Ascending aorta (tissue), 2 donors: Measurements from ENCODE around the gene CD79A. TPM values are rescaled to one million over a fixed set of nuclear protein-coding genes. Genes with fewer than 3 reads are reported as not detected.

ENCODE experiments used
- DNase-seq, 2 donors: peaks; one replicate each; pipeline ENCODE4 v3.0.0-alpha.2; 2019; ENCODE audit warnings: low spot score in 2 of 2
- H3K27ac ChIP-seq, 2 donors: fragments of 200-600 bp; sonication (generic); one replicate each; pipeline ENCODE4 v1.5.1; 2016 to 2017; ENCODE audit warnings: mild to moderate bottlenecking in 1 of 2
- H3K27me3 ChIP-seq: fragments of 200-600 bp; sonication (generic); one replicate; pipeline ENCODE4 v1.5.1; 2017
- H3K36me3 ChIP-seq, 2 donors: fragments of 200-600 bp; sonication (generic); one replicate each; pipeline ENCODE4 v1.5.1; 2016
- H3K4me1 ChIP-seq, 2 donors: fragments of 200-600 bp; sonication (generic); one replicate each; pipeline ENCODE4 v1.5.1; 2016 to 2017; ENCODE audit warnings: mild to moderate bottlenecking in 1 of 2
- H3K4me3 ChIP-seq, 2 donors: fragments of 200-600 bp; sonication (generic); one replicate each; pipeline ENCODE4 v1.5.1; 2016 to 2017; ENCODE audit warnings: mild to moderate bottlenecking in 1 of 2
- H3K9me3 ChIP-seq, 2 donors: fragments of 200-600 bp; sonication (generic); one replicate each; pipeline ENCODE4 v1.5.1; 2016
- CTCF ChIP-seq, 3 experiments: fragments of 200-600 bp in 2 of 3; fragments of 450-650 bp in 1 of 3; sonication (generic) in 2 of 3; IDR thresholded peaks; one replicate each; pipeline ENCODE4 v1.5.1; 2016 to 2019; ENCODE audit warnings: antibody characterized with exemption in 3 of 3, mild to moderate bottlenecking in 1 of 3, moderate library complexity in 1 of 3
- intact Hi-C: fragments of 100-400 bp; cut with DNase I; formaldehyde crosslinking; loops from one replicate; pipeline ENCODE4 v1.15.1; 2023
- total RNA-seq: library from RNA; depleted of rRNA; stranded (reverse); fragments of >200 nt; gene quantifications from one replicate; pipeline ENCODE4 v1.1.0, GENCODE V29; 2016

The CD79A gene
- total RNA-seq, 1 donor from 2014 or later = not detected

GRCh38 chr19:41910240-41910991 lies 33.3 kb downstream of the CD79A start:
- no peak for DNase-seq
- Histone ChIP-seq H3K27ac (no peak overlapping the region), H3K27me3 (peaks cover 13% of the 10 kb centered on the region), H3K4me3 (no peak overlapping the region), H3K4me1 (no peaks in the 10 kb centered on the region), H3K36me3 (peaks cover 15 to 20% of the 10 kb centered on the region in 2 donors), H3K9me3 (no peaks in the 10 kb centered on the region)
- no peak for TF ChIP-seq CTCF (IDR thresholded peaks at IDR 0.05)
- intact Hi-C loops = no loop called here

- Histone ChIP-seq H3K4me1 (no peaks in the 10 kb centered on the region), H3K36me3 (peaks cover 7 to 12% of the 10 kb centered on the region in 2 donors), H3K27me3 (peaks cover 13% of the 10 kb centered on the region), H3K27ac (no peak overlapping the region), H3K4me3 (no peak overlapping the region), H3K9me3 (no peaks in the 10 kb centered on the region)
- no peak for TF ChIP-seq CTCF (IDR thresholded peaks at IDR 0.05)
- no peak for DNase-seq
- intact Hi-C loops = no loop called here
Measured at GRCh38 chr19:41910992-41911888, 34.2 kb downstream of the CD79A start.

DNA sequence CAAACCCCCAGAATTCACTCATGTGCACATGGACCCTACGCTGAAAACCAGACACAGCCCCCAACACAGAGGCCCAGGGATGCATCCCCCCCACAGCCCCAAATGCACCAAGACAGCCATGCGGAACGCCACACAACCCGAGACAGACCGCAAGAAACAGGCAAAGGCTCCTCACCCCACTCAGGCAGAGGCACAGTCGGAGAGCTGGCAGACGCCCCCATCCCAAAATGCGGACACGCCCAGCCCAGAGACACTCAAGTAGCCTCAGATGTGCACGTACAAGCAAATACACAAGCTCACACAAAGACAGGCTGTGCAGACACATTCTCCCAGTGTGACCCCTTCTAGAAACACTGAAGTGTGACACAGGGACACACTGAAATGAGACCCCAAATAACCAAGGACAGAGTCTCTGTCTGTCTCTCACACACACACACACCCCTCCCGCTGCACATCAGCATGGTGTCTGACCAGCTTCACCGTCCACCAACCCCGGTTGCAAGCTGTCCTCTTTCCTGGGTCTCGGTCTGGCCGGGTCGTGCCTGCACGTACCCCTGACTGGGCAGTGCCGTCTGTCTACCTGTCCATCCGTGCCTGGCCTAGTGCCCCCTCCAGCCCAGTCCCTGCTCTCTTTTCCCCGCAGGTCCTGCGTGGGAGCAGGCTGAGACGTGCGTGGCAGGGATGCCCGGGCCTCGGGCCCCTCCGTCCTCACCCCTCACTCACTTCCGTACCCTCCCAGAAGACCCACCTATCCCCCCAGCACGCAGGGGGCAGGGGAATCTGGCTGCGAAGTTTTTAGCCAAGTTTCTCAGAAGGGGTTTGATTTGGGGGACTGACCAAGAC lies 35.0 kb downstream of the CD79A start:
- H3K27ac ChIP-seq = no peak overlapping the region
- H3K36me3 ChIP-seq = peaks cover under 1 to 3% of the 10 kb centered on the region in 2 donors
- H3K27me3 ChIP-seq = peaks cover 13% of the 10 kb centered on the region
- no peak for DNase-seq
- no peaks in the 10 kb centered on the region for H3K9me3 ChIP-seq
- H3K4me3 ChIP-seq = no peak overlapping the region
- intact Hi-C loops = no loop called here
- H3K4me1 ChIP-seq = no peaks in the 10 kb centered on the region
- TF ChIP-seq CTCF (IDR thresholded peaks at IDR 0.05) = no peak

DNA sequence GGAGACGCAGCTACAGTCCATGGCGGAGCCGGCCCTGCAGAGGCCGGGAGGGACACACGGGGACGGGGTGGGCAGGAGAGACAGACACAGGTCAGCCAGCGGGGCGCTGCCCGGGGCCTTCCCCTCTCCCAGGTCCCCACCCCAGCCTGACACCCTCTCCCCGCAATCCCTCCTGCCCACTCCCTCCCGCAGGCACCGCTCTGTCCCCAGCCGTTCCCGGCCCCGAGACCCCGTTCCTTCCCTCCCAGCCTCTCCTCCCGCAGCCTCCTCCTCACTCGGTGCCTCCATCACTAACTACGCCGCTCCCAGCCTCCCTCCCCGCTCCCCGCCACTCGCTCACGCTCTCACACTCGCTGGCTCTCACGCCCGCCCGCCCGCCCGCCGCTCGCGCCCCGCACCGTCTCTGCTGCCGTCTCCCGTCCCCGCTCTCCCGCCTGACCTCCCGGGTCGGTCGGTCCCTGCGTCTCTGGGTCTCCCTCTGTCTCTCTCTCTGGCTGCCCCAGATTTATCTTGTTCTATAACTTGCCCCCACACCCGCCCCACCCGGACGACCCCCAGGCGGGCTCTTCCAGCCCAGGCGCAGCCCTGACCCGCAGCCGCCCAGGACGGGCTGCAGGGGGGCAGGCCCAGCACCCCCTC lies 35.9 kb downstream of the CD79A start:
- no peak for TF ChIP-seq CTCF (IDR thresholded peaks at IDR 0.05)
- H3K4me3 ChIP-seq = no peak overlapping the region
- no peaks in the 10 kb centered on the region for H3K36me3 ChIP-seq
- H3K4me1 ChIP-seq = no peaks in the 10 kb centered on the region
- H3K27me3 ChIP-seq = peaks cover 20% of the 10 kb centered on the region
- no peak for DNase-seq
- H3K27ac ChIP-seq = no peak overlapping the region
- intact Hi-C loops = no loop called here
- H3K9me3 ChIP-seq = no peaks in the 10 kb centered on the region
